GM23338 (cell line): Measurements from ENCODE around the gene NADK2.

Experiments used
- CREB1 ChIP-seq: fragments of 250-450 bp; sonication (Bioruptor Pico); IDR thresholded peaks from 2 replicates; pipeline ENCODE4 v1.5.0; 2020; ENCODE audit warnings: low read depth, mild to moderate bottlenecking, moderate library complexity
- EZH2 ChIP-seq: fragments of 200-600 bp; sonication (generic); IDR thresholded peaks from one replicate; pipeline ENCODE4 v1.8.0; 2017; ENCODE audit warnings: antibody characterized with exemption, mild to moderate bottlenecking, low read depth; ENCODE audit not compliant: unreplicated experiment
- EZH2phosphoT487 ChIP-seq: fragments of 200-600 bp; sonication (generic); IDR thresholded peaks from one replicate; pipeline ENCODE4 v1.8.1; 2018; ENCODE audit warnings: antibody characterized with exemption; ENCODE audit not compliant: unreplicated experiment
- POLR2AphosphoS5 ChIP-seq: IDR thresholded peaks from 2 replicates; pipeline ENCODE4 v1.6.1; 2016; ENCODE audit warnings: antibody characterized with exemption, low read depth
- TF ChIP-seq, protein P1 (sequence below), 2 experiments: fragments of 200-600 bp in 1 of 2; sonication (generic) in 1 of 2; conservative IDR thresholded peaks; 2 replicates each; pipeline versions ENCODE4 v1.5.1 to v1.6.1; 2016 to 2017; ENCODE audit warnings: antibody characterized with exemption in 2 of 2, low read depth in 2 of 2, mild to moderate bottlenecking in 2 of 2, moderate library complexity in 1 of 2
- TF ChIP-seq, protein P2 (sequence below): IDR thresholded peaks from one replicate; pipeline ENCODE4 v1.6.1; 2018; ENCODE audit warnings: antibody characterized with exemption; ENCODE audit not compliant: unreplicated experiment
- TF ChIP-seq, protein P3 (sequence below): fragments of 250-450 bp; sonication (Bioruptor Pico); IDR thresholded peaks from 2 replicates; pipeline ENCODE4 v1.5.0; 2020; ENCODE audit warnings: mild to moderate bottlenecking, moderate library complexity

DNA sequence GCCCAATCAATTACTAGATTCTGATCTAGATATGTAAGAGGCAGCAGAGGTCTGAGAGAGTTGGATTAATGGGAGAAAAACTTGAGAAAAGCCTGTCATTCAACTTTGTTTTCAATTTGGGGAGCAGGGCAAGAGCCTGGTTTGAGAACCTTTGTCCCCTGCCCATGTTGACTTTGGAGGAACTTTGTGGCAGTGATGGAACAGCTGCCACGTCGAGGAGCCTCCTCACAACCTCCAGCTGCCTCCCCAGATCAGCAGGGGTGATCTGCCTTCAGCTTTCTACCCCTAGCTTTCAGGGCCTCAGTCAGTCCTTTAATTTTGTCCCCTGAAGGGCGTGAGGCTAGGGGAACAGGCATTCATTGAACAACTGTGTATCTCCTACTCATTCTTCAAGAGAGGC, 81.1 kb downstream of the NADK2 start:
- TF ChIP-seq, protein P1, sequence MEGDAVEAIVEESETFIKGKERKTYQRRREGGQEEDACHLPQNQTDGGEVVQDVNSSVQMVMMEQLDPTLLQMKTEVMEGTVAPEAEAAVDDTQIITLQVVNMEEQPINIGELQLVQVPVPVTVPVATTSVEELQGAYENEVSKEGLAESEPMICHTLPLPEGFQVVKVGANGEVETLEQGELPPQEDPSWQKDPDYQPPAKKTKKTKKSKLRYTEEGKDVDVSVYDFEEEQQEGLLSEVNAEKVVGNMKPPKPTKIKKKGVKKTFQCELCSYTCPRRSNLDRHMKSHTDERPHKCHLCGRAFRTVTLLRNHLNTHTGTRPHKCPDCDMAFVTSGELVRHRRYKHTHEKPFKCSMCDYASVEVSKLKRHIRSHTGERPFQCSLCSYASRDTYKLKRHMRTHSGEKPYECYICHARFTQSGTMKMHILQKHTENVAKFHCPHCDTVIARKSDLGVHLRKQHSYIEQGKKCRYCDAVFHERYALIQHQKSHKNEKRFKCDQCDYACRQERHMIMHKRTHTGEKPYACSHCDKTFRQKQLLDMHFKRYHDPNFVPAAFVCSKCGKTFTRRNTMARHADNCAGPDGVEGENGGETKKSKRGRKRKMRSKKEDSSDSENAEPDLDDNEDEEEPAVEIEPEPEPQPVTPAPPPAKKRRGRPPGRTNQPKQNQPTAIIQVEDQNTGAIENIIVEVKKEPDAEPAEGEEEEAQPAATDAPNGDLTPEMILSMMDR (conservative IDR thresholded peaks at IDR 0.05; ENCODE audit: low read depth in 2 of 2): no peak
- TF ChIP-seq, protein P2, sequence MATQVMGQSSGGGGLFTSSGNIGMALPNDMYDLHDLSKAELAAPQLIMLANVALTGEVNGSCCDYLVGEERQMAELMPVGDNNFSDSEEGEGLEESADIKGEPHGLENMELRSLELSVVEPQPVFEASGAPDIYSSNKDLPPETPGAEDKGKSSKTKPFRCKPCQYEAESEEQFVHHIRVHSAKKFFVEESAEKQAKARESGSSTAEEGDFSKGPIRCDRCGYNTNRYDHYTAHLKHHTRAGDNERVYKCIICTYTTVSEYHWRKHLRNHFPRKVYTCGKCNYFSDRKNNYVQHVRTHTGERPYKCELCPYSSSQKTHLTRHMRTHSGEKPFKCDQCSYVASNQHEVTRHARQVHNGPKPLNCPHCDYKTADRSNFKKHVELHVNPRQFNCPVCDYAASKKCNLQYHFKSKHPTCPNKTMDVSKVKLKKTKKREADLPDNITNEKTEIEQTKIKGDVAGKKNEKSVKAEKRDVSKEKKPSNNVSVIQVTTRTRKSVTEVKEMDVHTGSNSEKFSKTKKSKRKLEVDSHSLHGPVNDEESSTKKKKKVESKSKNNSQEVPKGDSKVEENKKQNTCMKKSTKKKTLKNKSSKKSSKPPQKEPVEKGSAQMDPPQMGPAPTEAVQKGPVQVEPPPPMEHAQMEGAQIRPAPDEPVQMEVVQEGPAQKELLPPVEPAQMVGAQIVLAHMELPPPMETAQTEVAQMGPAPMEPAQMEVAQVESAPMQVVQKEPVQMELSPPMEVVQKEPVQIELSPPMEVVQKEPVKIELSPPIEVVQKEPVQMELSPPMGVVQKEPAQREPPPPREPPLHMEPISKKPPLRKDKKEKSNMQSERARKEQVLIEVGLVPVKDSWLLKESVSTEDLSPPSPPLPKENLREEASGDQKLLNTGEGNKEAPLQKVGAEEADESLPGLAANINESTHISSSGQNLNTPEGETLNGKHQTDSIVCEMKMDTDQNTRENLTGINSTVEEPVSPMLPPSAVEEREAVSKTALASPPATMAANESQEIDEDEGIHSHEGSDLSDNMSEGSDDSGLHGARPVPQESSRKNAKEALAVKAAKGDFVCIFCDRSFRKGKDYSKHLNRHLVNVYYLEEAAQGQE: no peak
- no peak for TF ChIP-seq POLR2AphosphoS5
- no peak for TF ChIP-seq EZH2phosphoT487
- TF ChIP-seq EZH2: no peak
- TF ChIP-seq, protein P3, sequence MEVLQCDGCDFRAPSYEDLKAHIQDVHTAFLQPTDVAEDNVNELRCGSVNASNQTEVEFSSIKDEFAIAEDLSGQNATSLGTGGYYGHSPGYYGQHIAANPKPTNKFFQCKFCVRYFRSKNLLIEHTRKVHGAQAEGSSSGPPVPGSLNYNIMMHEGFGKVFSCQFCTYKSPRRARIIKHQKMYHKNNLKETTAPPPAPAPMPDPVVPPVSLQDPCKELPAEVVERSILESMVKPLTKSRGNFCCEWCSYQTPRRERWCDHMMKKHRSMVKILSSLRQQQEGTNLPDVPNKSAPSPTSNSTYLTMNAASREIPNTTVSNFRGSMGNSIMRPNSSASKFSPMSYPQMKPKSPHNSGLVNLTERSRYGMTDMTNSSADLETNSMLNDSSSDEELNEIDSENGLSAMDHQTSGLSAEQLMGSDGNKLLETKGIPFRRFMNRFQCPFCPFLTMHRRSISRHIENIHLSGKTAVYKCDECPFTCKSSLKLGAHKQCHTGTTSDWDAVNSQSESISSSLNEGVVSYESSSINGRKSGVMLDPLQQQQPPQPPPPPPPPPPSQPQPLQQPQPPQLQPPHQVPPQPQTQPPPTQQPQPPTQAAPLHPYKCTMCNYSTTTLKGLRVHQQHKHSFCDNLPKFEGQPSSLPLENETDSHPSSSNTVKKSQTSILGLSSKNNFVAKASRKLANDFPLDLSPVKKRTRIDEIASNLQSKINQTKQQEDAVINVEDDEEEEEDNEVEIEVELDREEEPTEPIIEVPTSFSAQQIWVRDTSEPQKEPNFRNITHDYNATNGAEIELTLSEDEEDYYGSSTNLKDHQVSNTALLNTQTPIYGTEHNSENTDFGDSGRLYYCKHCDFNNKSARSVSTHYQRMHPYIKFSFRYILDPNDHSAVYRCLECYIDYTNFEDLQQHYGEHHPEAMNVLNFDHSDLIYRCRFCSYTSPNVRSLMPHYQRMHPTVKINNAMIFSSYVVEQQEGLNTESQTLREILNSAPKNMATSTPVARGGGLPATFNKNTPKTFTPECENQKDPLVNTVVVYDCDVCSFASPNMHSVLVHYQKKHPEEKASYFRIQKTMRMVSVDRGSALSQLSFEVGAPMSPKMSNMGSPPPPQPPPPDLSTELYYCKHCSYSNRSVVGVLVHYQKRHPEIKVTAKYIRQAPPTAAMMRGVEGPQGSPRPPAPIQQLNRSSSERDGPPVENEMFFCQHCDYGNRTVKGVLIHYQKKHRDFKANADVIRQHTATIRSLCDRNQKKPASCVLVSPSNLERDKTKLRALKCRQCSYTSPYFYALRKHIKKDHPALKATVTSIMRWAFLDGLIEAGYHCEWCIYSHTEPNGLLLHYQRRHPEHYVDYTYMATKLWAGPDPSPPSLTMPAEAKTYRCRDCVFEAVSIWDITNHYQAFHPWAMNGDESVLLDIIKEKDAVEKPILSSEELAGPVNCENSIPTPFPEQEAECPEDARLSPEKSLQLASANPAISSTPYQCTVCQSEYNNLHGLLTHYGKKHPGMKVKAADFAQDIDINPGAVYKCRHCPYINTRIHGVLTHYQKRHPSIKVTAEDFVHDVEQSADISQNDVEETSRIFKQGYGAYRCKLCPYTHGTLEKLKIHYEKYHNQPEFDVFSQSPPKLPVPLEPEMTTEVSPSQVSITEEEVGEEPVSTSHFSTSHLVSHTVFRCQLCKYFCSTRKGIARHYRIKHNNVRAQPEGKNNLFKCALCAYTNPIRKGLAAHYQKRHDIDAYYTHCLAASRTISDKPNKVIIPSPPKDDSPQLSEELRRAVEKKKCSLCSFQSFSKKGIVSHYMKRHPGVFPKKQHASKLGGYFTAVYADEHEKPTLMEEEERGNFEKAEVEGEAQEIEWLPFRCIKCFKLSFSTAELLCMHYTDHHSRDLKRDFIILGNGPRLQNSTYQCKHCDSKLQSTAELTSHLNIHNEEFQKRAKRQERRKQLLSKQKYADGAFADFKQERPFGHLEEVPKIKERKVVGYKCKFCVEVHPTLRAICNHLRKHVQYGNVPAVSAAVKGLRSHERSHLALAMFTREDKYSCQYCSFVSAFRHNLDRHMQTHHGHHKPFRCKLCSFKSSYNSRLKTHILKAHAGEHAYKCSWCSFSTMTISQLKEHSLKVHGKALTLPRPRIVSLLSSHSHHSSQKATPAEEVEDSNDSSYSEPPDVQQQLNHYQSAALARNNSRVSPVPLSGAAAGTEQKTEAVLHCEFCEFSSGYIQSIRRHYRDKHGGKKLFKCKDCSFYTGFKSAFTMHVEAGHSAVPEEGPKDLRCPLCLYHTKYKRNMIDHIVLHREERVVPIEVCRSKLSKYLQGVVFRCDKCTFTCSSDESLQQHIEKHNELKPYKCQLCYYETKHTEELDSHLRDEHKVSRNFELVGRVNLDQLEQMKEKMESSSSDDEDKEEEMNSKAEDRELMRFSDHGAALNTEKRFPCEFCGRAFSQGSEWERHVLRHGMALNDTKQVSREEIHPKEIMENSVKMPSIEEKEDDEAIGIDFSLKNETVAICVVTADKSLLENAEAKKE: no peak
- no peak for TF ChIP-seq CREB1 (CRISPR knock-in tag)
